H9 (cell line): ENCODE data around the gene TPP2. TPM values are rescaled to one million over a fixed set of nuclear protein-coding genes. Genes with fewer than 3 reads are reported as not detected.

Experiments used
- DNase-seq: peaks from one replicate; pipeline ENCODE4 v3.0.0-alpha.2; 2017
- H2AFZ ChIP-seq: one replicate; pipeline ENCODE4 v1.6.1; 2013; ENCODE audit warnings: mild to moderate bottlenecking, low read length, control low read depth, moderate library complexity
- H2AK5ac ChIP-seq: 2 replicates; pipeline ENCODE4 v1.6.1; 2013; ENCODE audit warnings: low read length, control low read depth, mixed read lengths; ENCODE audit not compliant: insufficient read length
- H2BK120ac ChIP-seq: one replicate; pipeline ENCODE4 v1.6.1; 2013; ENCODE audit warnings: low read depth, mild to moderate bottlenecking, low read length, control low read depth, inconsistent platforms; ENCODE audit not compliant: poor library complexity, severe bottlenecking
- H2BK12ac ChIP-seq: 2 replicates; pipeline ENCODE4 v1.6.1; 2013; ENCODE audit warnings: low read length, control low read depth, mixed read lengths, low read depth; ENCODE audit not compliant: insufficient read length
- H2BK15ac ChIP-seq: 2 replicates; pipeline ENCODE4 v1.6.1; 2013; ENCODE audit warnings: low read depth, low read length, control low read depth
- H2BK20ac ChIP-seq: one replicate; pipeline ENCODE4 v1.6.1; 2013; ENCODE audit warnings: low read depth, mild to moderate bottlenecking, low read length, control low read depth, inconsistent platforms; ENCODE audit not compliant: poor library complexity, severe bottlenecking
- H2BK5ac ChIP-seq: 2 replicates; pipeline ENCODE4 v1.6.1; 2013; ENCODE audit warnings: low read length, control low read depth, mixed read lengths; ENCODE audit not compliant: insufficient read length
- H3K14ac ChIP-seq: 2 replicates; pipeline ENCODE4 v1.6.1; 2013; ENCODE audit warnings: low read length, control low read depth; ENCODE audit not compliant: insufficient read depth
- H3K18ac ChIP-seq: 2 replicates; pipeline ENCODE4 v1.6.1; 2013; ENCODE audit warnings: low read depth, mild to moderate bottlenecking, mixed read lengths, low read length, control low read depth; ENCODE audit not compliant: insufficient read length
- H3K23ac ChIP-seq: 2 replicates; pipeline ENCODE4 v1.6.1; 2013; ENCODE audit warnings: low read length, control low read depth, mixed read lengths, low read depth; ENCODE audit not compliant: insufficient read length
- H3K23me2 ChIP-seq: 2 replicates; pipeline ENCODE4 v1.6.1; 2013; ENCODE audit warnings: low read depth, mild to moderate bottlenecking, mixed read lengths, low read length, control low read depth; ENCODE audit not compliant: insufficient read length, poor library complexity, severe bottlenecking
- H3K27ac ChIP-seq: 2 replicates; pipeline ENCODE4 v1.5.1; 2013; ENCODE audit warnings: low read length, control low read depth, mixed read lengths, low read depth; ENCODE audit not compliant: insufficient read length
- H3K27me3 ChIP-seq: 2 replicates; pipeline ENCODE4 v1.6.1; 2013; ENCODE audit warnings: low read length, control low read depth, inconsistent platforms; ENCODE audit not compliant: insufficient read depth
- H3K4ac ChIP-seq: 2 replicates; pipeline ENCODE4 v1.6.1; 2013; ENCODE audit warnings: low read depth, mild to moderate bottlenecking, control low read depth, inconsistent platforms, low read length, moderate library complexity
- H3K4me1 ChIP-seq: 2 replicates; pipeline ENCODE4 v1.6.1; 2013; ENCODE audit warnings: low read length, control low read depth, inconsistent platforms; ENCODE audit not compliant: insufficient read depth
- H3K4me2 ChIP-seq: 2 replicates; pipeline ENCODE4 v1.6.1; 2013; ENCODE audit warnings: low read length, control low read depth, mixed read lengths; ENCODE audit not compliant: insufficient read length, insufficient read depth
- H3K56ac ChIP-seq: 2 replicates; pipeline ENCODE4 v1.6.1; 2013; ENCODE audit warnings: low read depth, mild to moderate bottlenecking, mixed read lengths, low read length, control low read depth; ENCODE audit not compliant: insufficient read length
- H3K79me1 ChIP-seq: 2 replicates; pipeline ENCODE4 v1.6.1; 2013; ENCODE audit warnings: low read depth, mild to moderate bottlenecking, moderate library complexity, low read length, control low read depth, inconsistent platforms; ENCODE audit not compliant: insufficient read depth, poor library complexity, severe bottlenecking
- H3K79me2 ChIP-seq: 2 replicates; pipeline ENCODE4 v1.6.1; 2013; ENCODE audit warnings: low read length, control low read depth, inconsistent platforms; ENCODE audit not compliant: insufficient read depth
- H3K9ac ChIP-seq: 2 replicates; pipeline ENCODE4 v1.6.1; 2013; ENCODE audit warnings: low read length, control low read depth, mixed read lengths; ENCODE audit not compliant: insufficient read length; ENCODE audit errors: extremely low read depth
- H3K9me3 ChIP-seq: one replicate; pipeline ENCODE4 v1.6.1; 2013; ENCODE audit warnings: low read depth, low read length, inconsistent platforms; ENCODE audit not compliant: control insufficient read depth
- H3T11ph ChIP-seq: one replicate; pipeline ENCODE4 v1.6.1; 2013; ENCODE audit warnings: mild to moderate bottlenecking, low read length, control low read depth, inconsistent platforms
- H4K20me1 ChIP-seq: one replicate; pipeline ENCODE4 v1.6.1; 2013; ENCODE audit not compliant: control insufficient read depth, insufficient read length, insufficient read depth
- H4K5ac ChIP-seq: 2 replicates; pipeline ENCODE4 v1.6.1; 2013; ENCODE audit warnings: low read depth, mild to moderate bottlenecking, mixed read lengths, low read length, control low read depth; ENCODE audit not compliant: insufficient read length
- H4K8ac ChIP-seq: replicated peaks from 2 replicates; pipeline ENCODE4 v1.6.1; 2013; ENCODE audit warnings: low read length, control low read depth, mixed read lengths, low read depth; ENCODE audit not compliant: insufficient read length
- H4K91ac ChIP-seq: 2 replicates; pipeline ENCODE4 v1.6.1; 2013; ENCODE audit warnings: low read depth, mild to moderate bottlenecking, moderate library complexity, mixed read lengths, low read length, control low read depth; ENCODE audit not compliant: insufficient read length
- H3K27ac Mint-ChIP-seq, 3 experiments: 2 replicates in 2 of 3; 3 replicates in 1 of 3; pipeline ENCODE4 v1.8.0; 2020 to 2021; ENCODE audit warnings: mixed read lengths in 3 of 3, mild to moderate bottlenecking in 1 of 3, moderate library complexity in 1 of 3
- H3K27me3 Mint-ChIP-seq: 2 replicates; pipeline ENCODE4 v1.8.0; 2021; ENCODE audit warnings: low read depth, mild to moderate bottlenecking, moderate library complexity, mixed read lengths
- H3K36me3 Mint-ChIP-seq, 3 experiments: 2 replicates in 2 of 3; 3 replicates in 1 of 3; pipeline ENCODE4 v1.8.0; 2020 to 2021; ENCODE audit warnings: low read depth in 3 of 3, mixed read lengths in 3 of 3; ENCODE audit not compliant: insufficient read depth in 1 of 3
- H3K4me1 Mint-ChIP-seq, 2 experiments: 2 replicates each; pipeline ENCODE4 v1.8.0; 2020; ENCODE audit warnings: mixed read lengths in 2 of 2
- H3K4me3 Mint-ChIP-seq, 2 experiments: 2 replicates in 1 of 2; 3 replicates in 1 of 2; pipeline ENCODE4 v1.8.0; 2020 to 2021; ENCODE audit warnings: mild to moderate bottlenecking in 2 of 2, mixed read lengths in 2 of 2, moderate library complexity in 1 of 2
- H3K9me3 Mint-ChIP-seq, 2 experiments: 2 replicates in 1 of 2; 3 replicates in 1 of 2; pipeline ENCODE4 v1.8.0; 2020; ENCODE audit warnings: mild to moderate bottlenecking in 2 of 2, mixed read lengths in 2 of 2, moderate library complexity in 1 of 2
- CTCF ChIP-seq: fragments of 200-600 bp; sonication (generic); conservative IDR thresholded peaks from 3 replicates; pipeline ENCODE4 v1.8.0; 2021; ENCODE audit warnings: antibody characterized with exemption, mild to moderate bottlenecking
- WGBS: extraction: QIAGEN DNeasy Blood & Tissue Kit; methylation state at CpG from one replicate; pipeline ENCODE4 v1.1.7; 2013; ENCODE audit warnings: missing lambda C conversion rate, low lambda C conversion rate, mixed read lengths; ENCODE audit not compliant: insufficient read length; ENCODE audit errors: extremely low coverage; 5-methylcytosine and 5-hydroxymethylcytosine counted together
- total RNA-seq: library from RNA; stranded (reverse); gene quantifications from 2 replicates; pipeline ENCODE4 v1.2.1, GENCODE V29; 2021

Gene TPP2
- total RNA-seq, 1 experiment from 2014 or later: 63.5 TPM

- no peak overlapping the region for H2BK12ac ChIP-seq
- H2AK5ac ChIP-seq: no peak overlapping the region
- no peak overlapping the region for H2BK20ac ChIP-seq
- H3K79me1 ChIP-seq: peaks cover 20% of the 10 kb centered on the region
- no peak overlapping the region for H2AFZ ChIP-seq
- no peaks in the 10 kb centered on the region for H3K9me3 ChIP-seq
- peaks cover 5 to 17% (median 13%) of the 10 kb centered on the region in 3 experiments; a peak in 6 of 7 replicates for H3K36me3 Mint-ChIP-seq
- no peak overlapping the region for H3K18ac ChIP-seq
- peaks cover 54% of the 10 kb centered on the region for H3K79me2 ChIP-seq
- no peak overlapping the region for H3K4ac ChIP-seq
- no peak overlapping the region for H4K5ac ChIP-seq
- no CpG with 5 or more reads among the region's 3 CpGs for WGBS
- no peak overlapping the region for H3K9ac ChIP-seq
- no peak for TF ChIP-seq CTCF
- H4K91ac ChIP-seq: no peak overlapping the region
- H3K56ac ChIP-seq: no peak overlapping the region
- no peak for DNase-seq
- H3K4me1 Mint-ChIP-seq: peaks cover 45 to 55% of the 10 kb centered on the region in 2 experiments
- H3K27me3 Mint-ChIP-seq: no peaks in the 10 kb centered on the region
- peaks cover 3% of the 10 kb centered on the region for H3K23me2 ChIP-seq
- H3K27ac ChIP-seq: no peak overlapping the region
- H2BK120ac ChIP-seq: no peak overlapping the region
- no peaks in the 10 kb centered on the region; the same call in 1 of the 2 replicates for H3K4me1 ChIP-seq
- peak overlapping the region; percentile 33 for H3K4me2 ChIP-seq
- no peak overlapping the region for H4K8ac ChIP-seq
- no peak overlapping the region for H3K23ac ChIP-seq
- no peak overlapping the region for H2BK15ac ChIP-seq
- H3K27ac Mint-ChIP-seq: peak overlapping the region in 1 of 3 experiments; percentile 84; a peak in 1 of 7 replicates
- no peak overlapping the region for H3T11ph ChIP-seq
- no peak overlapping the region for H3K14ac ChIP-seq
- peak overlapping the region; percentile 36 to 52 for H3K4me3 Mint-ChIP-seq
- no peaks in the 10 kb centered on the region for H3K27me3 ChIP-seq
- peaks cover 0 to 4% of the 10 kb centered on the region in 2 experiments; a peak in 3 of 5 replicates for H3K9me3 Mint-ChIP-seq
- H2BK5ac ChIP-seq: no peak overlapping the region
- no peaks in the 10 kb centered on the region for H4K20me1 ChIP-seq
Measured at GRCh38 chr13:102599426-102600012, 2.7 kb downstream of the TPP2 start.
